HCT116 (cell line): Measurements from ENCODE around the gene SHISAL1. TPM values are rescaled to one million over a fixed set of nuclear protein-coding genes. Genes with fewer than 3 reads are reported as not detected.

ENCODE experiments used
- ATAC-seq: fragments of 200-7000 bp; cut with Tn5 transposase; 2 replicates; pipeline ENCODE4 v1.9.1; 2020; ENCODE audit warnings: mild to moderate bottlenecking, moderate library complexity
- BruUV-seq: library from RNA; stranded (reverse); fragments of 400-500 nt; replicated peaks from 2 replicates; lab custom pipeline; 2021; lab: Mats Ljungman, UMichigan
- CTCF ChIA-PET: fragments of 300-600 bp; sonication (Branson Sonifier 250); formaldehyde crosslinking; loops from one replicate; lab custom pipeline; 2021; ENCODE audit warnings: antibody characterized with exemption; lab: Charles Lee
- POLR2A ChIA-PET: fragments of 300-600, 350-600 bp; sonication (Branson Sonifier 250); formaldehyde crosslinking; loops from one replicate; lab custom pipeline; 2021; ENCODE audit warnings: antibody characterized with exemption; lab: Charles Lee
- RAD21 ChIA-PET, 2 experiments: fragments of 300-600 bp; sonication (Branson Sonifier 250); formaldehyde crosslinking; loops; one replicate each; lab custom pipeline; 2023; ENCODE audit warnings: low total read pairs in 2 of 2; ENCODE audit not compliant: uncharacterized antibody in 2 of 2, unreplicated experiment in 2 of 2, low non-redundant PET in 1 of 2; lab: Charles Lee
- DNase-seq: peaks from one replicate; pipeline ENCODE4 v3.0.0-alpha.2; 2010; ENCODE audit warnings: low read depth, low spot score
- H2AFZ ChIP-seq: fragments of 200-600 bp; shearing (Covaris generic), sonication (generic); 2 replicates; pipeline ENCODE4 v1.6.1; 2017; ENCODE audit warnings: low read depth, mixed run types, mixed read lengths, antibody characterized with exemption, low read length; ENCODE audit not compliant: poor library complexity, severe bottlenecking
- H3K27ac ChIP-seq: 2 replicates; pipeline ENCODE4 v1.5.1; 2012; ENCODE audit warnings: low read depth, low read length
- H3K27me3 ChIP-seq: fragments of 200-600 bp; sonication (generic); 2 replicates; pipeline ENCODE4 v1.6.1; 2016; ENCODE audit warnings: mixed run types, low read length, mixed read lengths; ENCODE audit not compliant: insufficient read depth
- H3K36me3 ChIP-seq, 2 experiments: fragments of 200-500 bp in 1 of 2; fragments of 200-600 bp in 1 of 2; sonication (Bioruptor generic) in 1 of 2; sonication (generic) in 1 of 2; 2 replicates each; pipeline versions ENCODE4 v1.5.1 to v1.6.1; 2014 to 2016; ENCODE audit warnings: low read length in 2 of 2, inconsistent platforms in 1 of 2, mixed read lengths in 1 of 2, mixed run types in 1 of 2; ENCODE audit not compliant: insufficient read depth in 2 of 2, control insufficient read depth in 1 of 2
- H3K4me1 ChIP-seq, 2 experiments: fragments of 200-600 bp in 1 of 2; sonication (generic) in 1 of 2; 2 replicates each; pipeline versions ENCODE4 v1.5.1 to v1.6.1; 2012 to 2017; ENCODE audit warnings: low read length in 2 of 2, inconsistent platforms in 1 of 2, mild to moderate bottlenecking in 1 of 2, mixed read lengths in 1 of 2, mixed run types in 1 of 2, moderate library complexity in 1 of 2; ENCODE audit not compliant: insufficient read depth in 2 of 2, control insufficient read depth in 1 of 2
- H3K4me2 ChIP-seq: fragments of 200-600 bp; sonication (generic); 2 replicates; pipeline ENCODE4 v1.6.1; 2017; ENCODE audit warnings: mixed run types, low read length, mixed read lengths
- H3K4me3 ChIP-seq, 2 experiments: fragments of 200-600 bp in 1 of 2; sonication (generic) in 1 of 2; replicated peaks in 1 of 2; 2 replicates each; pipeline ENCODE4 v1.5.1; 2011 to 2016; ENCODE audit warnings: low read length in 2 of 2, control low read depth in 1 of 2, low read depth in 1 of 2, mild to moderate bottlenecking in 1 of 2, mixed read lengths in 1 of 2, mixed run types in 1 of 2
- H3K79me2 ChIP-seq: fragments of 200-600 bp; sonication (generic); 2 replicates; pipeline ENCODE4 v1.6.1; 2017; ENCODE audit warnings: mild to moderate bottlenecking, mixed run types, low read length, moderate library complexity, mixed read lengths; ENCODE audit not compliant: insufficient read depth
- H3K9ac ChIP-seq: fragments of 200-600 bp; sonication (generic); 2 replicates; pipeline ENCODE4 v1.6.1; 2016; ENCODE audit warnings: low read length, mixed read lengths
- H3K9me2 ChIP-seq: fragments of 200-600 bp; sonication (generic), shearing (Covaris generic); 2 replicates; pipeline ENCODE4 v1.6.1; 2017; ENCODE audit warnings: mixed run types, mild to moderate bottlenecking, moderate library complexity; ENCODE audit not compliant: insufficient read depth
- H3K9me3 ChIP-seq, 2 experiments: fragments of 200-500 bp in 1 of 2; fragments of 200-600 bp in 1 of 2; sonication (Bioruptor generic) in 1 of 2; sonication (generic) in 1 of 2; 2 replicates each; pipeline ENCODE4 v1.6.1; 2014 to 2017; ENCODE audit warnings: low read length in 2 of 2, mixed read lengths in 2 of 2, inconsistent platforms in 1 of 2, low read depth in 1 of 2, mild to moderate bottlenecking in 1 of 2, mixed run types in 1 of 2, moderate library complexity in 1 of 2; ENCODE audit not compliant: control insufficient read depth in 1 of 2, insufficient read depth in 1 of 2
- H4K20me1 ChIP-seq: fragments of 200-600 bp; sonication (generic), shearing (Covaris generic); 2 replicates; pipeline ENCODE4 v1.6.1; 2017; ENCODE audit warnings: mixed run types, mild to moderate bottlenecking, moderate library complexity; ENCODE audit not compliant: insufficient read depth
- CBX3 ChIP-seq: IDR thresholded peaks from 2 replicates; pipeline ENCODE4 v1.6.1; 2012; ENCODE audit warnings: low read depth
- EGR1 ChIP-seq: IDR thresholded peaks from 2 replicates; pipeline ENCODE4 v1.6.1; 2012; ENCODE audit warnings: low read depth
- EZH2phosphoT487 ChIP-seq: fragments of 200-600 bp; IDR thresholded peaks from 2 replicates; pipeline ENCODE4 v1.6.1; 2018; ENCODE audit warnings: antibody characterized with exemption, borderline replicate concordance
- FOSL1 ChIP-seq: IDR thresholded peaks from 2 replicates; pipeline ENCODE4 v1.6.1; 2012; ENCODE audit warnings: low read depth
- POLR2A ChIP-seq: IDR thresholded peaks from 2 replicates; pipeline ENCODE4 v1.7.0; 2011; ENCODE audit warnings: borderline replicate concordance; ENCODE audit not compliant: insufficient read depth, insufficient read length; ENCODE audit errors: extremely low read depth
- POLR2AphosphoS5 ChIP-seq: IDR thresholded peaks from 2 replicates; pipeline ENCODE4 v1.6.1; 2011; ENCODE audit warnings: mild to moderate bottlenecking, low read depth, low read length, moderate library complexity
- RAD21 ChIP-seq: IDR thresholded peaks from 2 replicates; pipeline ENCODE4 v1.6.1; 2012; ENCODE audit warnings: low read depth, mild to moderate bottlenecking
- SIN3A ChIP-seq: IDR thresholded peaks from 2 replicates; pipeline ENCODE4 v1.6.1; 2012; ENCODE audit warnings: low read depth
- SRF ChIP-seq: IDR thresholded peaks from 2 replicates; pipeline ENCODE4 v1.6.1; 2012; ENCODE audit warnings: low read depth
- TCF7L2 ChIP-seq: IDR thresholded peaks from 2 replicates; pipeline ENCODE4 v1.7.0; 2011; ENCODE audit warnings: borderline replicate concordance, inconsistent platforms; ENCODE audit not compliant: insufficient read depth, insufficient read length; ENCODE audit errors: extremely low read depth
- ZBTB33 ChIP-seq: IDR thresholded peaks from 2 replicates; pipeline ENCODE4 v1.6.1; 2011; ENCODE audit warnings: mild to moderate bottlenecking, low read length, moderate library complexity; ENCODE audit not compliant: insufficient replicate concordance; ENCODE audit errors: extremely low read depth
- ZNF274 ChIP-seq: fragments of 200-500 bp; sonication (Bioruptor generic); IDR thresholded peaks from 2 replicates; pipeline ENCODE4 v1.6.1; 2014; ENCODE audit warnings: mild to moderate bottlenecking, low read depth, low read length, inconsistent platforms
- intact Hi-C: fragments of 100-400 bp; cut with micrococcal nuclease; formaldehyde crosslinking; loops from 2 replicates; pipeline ENCODE4 v1.10.0; 2022
- total RNA-seq: library from RNA; stranded (reverse); gene quantifications from one replicate; pipeline ENCODE4 v1.2.1, GENCODE V29; 2021; ENCODE audit not compliant: unreplicated experiment

The SHISAL1 gene
- total RNA-seq, 1 experiment from 2014 or later: not detected

- H3K36me3 ChIP-seq: no peaks in the 10 kb centered on the region
- TF ChIP-seq ZBTB33 (no peak), SIN3A (no peak), ZNF274 (no peak), POLR2AphosphoS5 (no peak), SRF (no peak), EGR1 (no peak), TCF7L2 (no peak), FOSL1 (no peak), RAD21 (no peak), EZH2phosphoT487 (no peak), CBX3 (no peak), POLR2A (no peak)
- H3K4me1 ChIP-seq: no peaks in the 10 kb centered on the region
- H3K79me2 ChIP-seq: no peaks in the 10 kb centered on the region
- BruUV-seq: no TSS peak
- no peak overlapping the region for H3K9ac ChIP-seq
- H3K9me2 ChIP-seq: no peaks in the 10 kb centered on the region
- H4K20me1 ChIP-seq: no peaks in the 10 kb centered on the region
- no peak for DNase-seq
- ChIA-PET RAD21 (no interaction called here), CTCF (no interaction called here), POLR2A (no interaction called here)
- ATAC-seq: no peak
- no peak overlapping the region for H3K4me2 ChIP-seq
- H3K9me3 ChIP-seq: no peaks in the 10 kb centered on the region
- H3K27me3 ChIP-seq: peaks cover 12% of the 10 kb centered on the region
- H3K4me3 ChIP-seq: no peak overlapping the region
- intact Hi-C loops: no loop called here
- H2AFZ ChIP-seq: no peak overlapping the region
- H3K27ac ChIP-seq: no peak overlapping the region
Observed at GRCh38 chr22:44207981-44208317, 104.8 kb downstream of the SHISAL1 start.
